CD4-positive, CD25-positive, alpha-beta regulatory T cell (primary cell): ENCODE measurements around the gene RAE1. TPM values are rescaled to one million over a fixed set of nuclear protein-coding genes. Genes with fewer than 3 reads are reported as not detected.

Experiments
- ATAC-seq, 2 donors: fragments of 150-1000 bp; cut with Tn5 transposase; one replicate each; pipeline ENCODE4 v1.10.0; 2021; ENCODE audit warnings: low read depth in 2 of 2, moderate number of reproducible peaks in 2 of 2, moderate library complexity in 1 of 2
- DNase-seq, 3 donors: peaks; one replicate each; pipeline versions ENCODE4 v3.0.0 to v3.0.0-alpha.2; 2012 to 2022; ENCODE audit warnings: mixed read lengths in 1 of 3
- H3K27ac ChIP-seq: one replicate; pipeline ENCODE4 v1.7.0; 2013; ENCODE audit warnings: mild to moderate bottlenecking, low read length; ENCODE audit not compliant: insufficient read depth, poor library complexity, severe bottlenecking
- H3K27me3 ChIP-seq: one replicate; pipeline ENCODE4 v1.7.0; 2013; ENCODE audit warnings: low read length; ENCODE audit not compliant: control insufficient read depth, insufficient read depth
- H3K36me3 ChIP-seq: one replicate; pipeline ENCODE4 v1.7.0; 2013; ENCODE audit warnings: mild to moderate bottlenecking, low read length, moderate library complexity; ENCODE audit not compliant: control insufficient read depth, insufficient read depth
- H3K4me1 ChIP-seq: 2 replicates; pipeline ENCODE4 v1.7.0; 2013; ENCODE audit warnings: mild to moderate bottlenecking, low read length; ENCODE audit not compliant: insufficient read depth, control insufficient read depth, poor library complexity, severe bottlenecking
- H3K4me3 ChIP-seq: one replicate; pipeline ENCODE4 v1.7.0; 2013; ENCODE audit warnings: low read depth, mild to moderate bottlenecking, low read length, moderate library complexity
- H3K9me3 ChIP-seq, 2 experiments: 1 replicate in 1 of 2; 2 replicates in 1 of 2; pipeline ENCODE4 v1.7.0; 2013; ENCODE audit warnings: low read length in 2 of 2, mild to moderate bottlenecking in 1 of 2, moderate library complexity in 1 of 2; ENCODE audit not compliant: control insufficient read depth in 2 of 2
- H3K27ac Mint-ChIP-seq, 3 donors: one replicate each; pipeline ENCODE4 v1.8.0; 2020 to 2022; ENCODE audit warnings: mild to moderate bottlenecking in 3 of 3, mixed read lengths in 3 of 3, moderate library complexity in 2 of 3
- H3K27me3 Mint-ChIP-seq: one replicate; pipeline ENCODE4 v1.8.0; 2022; ENCODE audit warnings: mild to moderate bottlenecking, mixed read lengths
- H3K36me3 Mint-ChIP-seq: one replicate; pipeline ENCODE4 v1.8.0; 2020; ENCODE audit warnings: mixed read lengths
- H3K4me1 Mint-ChIP-seq, 4 donors: one replicate each; pipeline ENCODE4 v1.8.0; 2020 to 2022; ENCODE audit warnings: mixed read lengths in 4 of 4, mild to moderate bottlenecking in 1 of 4
- H3K4me3 Mint-ChIP-seq, 4 donors: one replicate each; pipeline ENCODE4 v1.8.0; 2020 to 2022; ENCODE audit warnings: mild to moderate bottlenecking in 4 of 4, mixed read lengths in 4 of 4, moderate library complexity in 3 of 4
- H3K9me3 Mint-ChIP-seq, 7 donors: one replicate each; pipeline ENCODE4 v1.8.0; 2020 to 2022; ENCODE audit warnings: mixed read lengths in 7 of 7, mild to moderate bottlenecking in 3 of 7, moderate library complexity in 2 of 7
- polyA plus RNA-seq, 4 donors: library from polyadenylated mRNA; unstranded; fragments of 300-500 nt; fragmentation: Illumina TruSeq; gene quantifications; one replicate each; pipeline ENCODE4 v1.2.3, GENCODE V29; 2021
- total RNA-seq: library from RNA; stranded (reverse); gene quantifications from one replicate; pipeline ENCODE4 v1.2.3, GENCODE V29; 2022

The RAE1 gene
- total and polyA plus RNA-seq, 5 donors from 2014 or later: 33.0 to 52.1 (median 36.5) TPM

GRCh38 chr20:57391439-57392301, 40.6 kb downstream of the RAE1 start:
- Histone ChIP-seq H3K36me3 (peaks cover 35% of the 10 kb centered on the region), H3K27ac (peak overlapping the region; percentile 94), H3K27me3 (no peaks in the 10 kb centered on the region), H3K4me1 (peaks cover 65% of the 10 kb centered on the region), H3K9me3 (no peaks in the 10 kb centered on the region), H3K4me3 (peak overlapping the region; percentile 92)
- peaks cover 37% of the 10 kb centered on the region for H3K36me3 Mint-ChIP-seq
- peak overlapping the region; percentile 91 to 99 (median 96) for H3K4me3 Mint-ChIP-seq
- ATAC-seq: peak in 1 of 2 donors; percentile 1
- H3K27me3 Mint-ChIP-seq: peaks cover 8% of the 10 kb centered on the region
- peaks cover 0 to 2% (median 0%) of the 10 kb centered on the region in 7 donors for H3K9me3 Mint-ChIP-seq
- peaks cover 5 to 56% (median 35%) of the 10 kb centered on the region in 4 donors for H3K4me1 Mint-ChIP-seq
- peak in 1 of 3 donors; percentile 51 for DNase-seq
- peak overlapping the region; percentile 98 to 100 (median 99) for H3K27ac Mint-ChIP-seq

DNA sequence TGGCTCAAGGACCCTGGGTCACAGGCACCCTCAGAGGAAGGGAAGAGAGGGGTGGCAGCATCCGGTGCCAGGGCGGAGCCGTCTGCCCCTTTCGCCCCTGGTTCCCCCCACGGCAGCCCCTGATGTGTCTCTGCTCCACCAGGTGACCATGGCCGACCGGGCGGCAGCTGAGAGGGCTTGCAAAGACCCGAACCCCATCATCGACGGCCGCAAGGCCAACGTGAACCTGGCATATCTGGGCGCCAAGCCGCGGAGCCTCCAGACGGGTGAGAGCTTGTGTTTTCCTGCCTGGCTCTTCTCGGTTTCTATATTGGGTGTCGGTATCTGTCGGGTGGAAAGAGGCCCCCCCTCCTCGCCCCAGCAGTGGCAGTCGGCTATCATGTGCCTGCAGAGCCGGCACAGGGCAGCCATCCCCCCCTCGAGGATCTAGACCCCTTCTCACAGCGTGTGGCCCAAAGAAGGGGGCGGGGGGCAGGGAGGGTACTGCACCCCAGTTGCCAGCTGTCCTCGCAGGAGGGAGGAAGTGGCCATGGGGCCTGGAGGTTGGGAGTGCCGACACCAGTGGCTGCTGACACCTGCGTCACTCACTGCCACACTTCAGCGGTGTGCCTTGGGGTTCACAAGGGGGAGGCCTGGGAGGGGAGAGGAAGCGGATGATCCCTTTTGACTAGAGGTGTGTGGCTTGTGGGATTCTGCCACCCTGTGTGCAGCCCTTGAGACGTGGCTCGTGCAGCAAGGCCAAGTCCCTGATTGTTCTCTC, 41.6 kb downstream of the RAE1 start:
- peak; percentile 58 to 60 for ATAC-seq
- peak overlapping the region; percentile 98 to 100 (median 99) for H3K27ac Mint-ChIP-seq
- DNase-seq: peak; percentile 79 to 92 (median 92)
- peak overlapping the region; percentile 91 to 99 (median 96) for H3K4me3 Mint-ChIP-seq
- peaks cover 5 to 66% (median 42%) of the 10 kb centered on the region in 4 donors for H3K4me1 Mint-ChIP-seq
- peaks cover 8% of the 10 kb centered on the region for H3K27me3 Mint-ChIP-seq
- H3K9me3 Mint-ChIP-seq: peaks cover 0 to 2% (median 0%) of the 10 kb centered on the region in 7 donors
- Histone ChIP-seq H3K4me1 (peaks cover 75% of the 10 kb centered on the region), H3K27ac (peak overlapping the region; percentile 94), H3K36me3 (peaks cover 45% of the 10 kb centered on the region), H3K9me3 (no peaks in the 10 kb centered on the region), H3K27me3 (no peaks in the 10 kb centered on the region), H3K4me3 (peak overlapping the region; percentile 92)
- H3K36me3 Mint-ChIP-seq: peaks cover 45% of the 10 kb centered on the region

GRCh38 chr20:57393321-57394120, 42.5 kb downstream of the RAE1 start:
- ATAC-seq (no peak), DNase-seq (no peak)
- Mint-ChIP-seq H3K9me3 (peaks cover 0 to 2% (median 0%) of the 10 kb centered on the region in 7 donors), H3K27me3 (peaks cover 15% of the 10 kb centered on the region), H3K4me3 (peak overlapping the region; percentile 91 to 99 (median 96)), H3K36me3 (peaks cover 49% of the 10 kb centered on the region), H3K27ac (peak overlapping the region; percentile 98 to 100 (median 99)), H3K4me1 (peaks cover 10 to 75% (median 46%) of the 10 kb centered on the region in 4 donors)
- H3K4me1 ChIP-seq: peaks cover 84% of the 10 kb centered on the region
- H3K27me3 ChIP-seq: no peaks in the 10 kb centered on the region
- peaks cover 45% of the 10 kb centered on the region for H3K36me3 ChIP-seq
- H3K27ac ChIP-seq: peak overlapping the region; percentile 94
- no peaks in the 10 kb centered on the region for H3K9me3 ChIP-seq
- peak overlapping the region; percentile 78 for H3K4me3 ChIP-seq

- H3K36me3 ChIP-seq: peaks cover 45% of the 10 kb centered on the region
- peaks cover 20% of the 10 kb centered on the region for H3K27me3 Mint-ChIP-seq
- peaks cover 84% of the 10 kb centered on the region for H3K4me1 ChIP-seq
- H3K9me3 Mint-ChIP-seq: peaks cover 0 to 5% (median 0%) of the 10 kb centered on the region in 7 donors
- ATAC-seq: no peak
- peak overlapping the region; percentile 98 to 100 (median 99) for H3K27ac Mint-ChIP-seq
- H3K27me3 ChIP-seq: no peaks in the 10 kb centered on the region
- H3K9me3 ChIP-seq: no peaks in the 10 kb centered on the region
- H3K4me1 Mint-ChIP-seq: peaks cover 10 to 79% (median 49%) of the 10 kb centered on the region in 4 donors
- H3K36me3 Mint-ChIP-seq: peaks cover 57% of the 10 kb centered on the region
- peak overlapping the region; percentile 78 for H3K4me3 ChIP-seq
- peak overlapping the region; percentile 94 for H3K27ac ChIP-seq
- peak overlapping the region; percentile 91 to 99 (median 96) for H3K4me3 Mint-ChIP-seq
- DNase-seq: no peak
Measured at GRCh38 chr20:57394121-57395082, 43.3 kb downstream of the RAE1 start.

- Mint-ChIP-seq H3K4me3 (peak overlapping the region; percentile 72 to 99 (median 95)), H3K27me3 (peaks cover 20% of the 10 kb centered on the region), H3K4me1 (peaks cover 10 to 82% (median 50%) of the 10 kb centered on the region in 4 donors), H3K9me3 (peaks cover 0 to 5% (median 0%) of the 10 kb centered on the region in 7 donors), H3K36me3 (peaks cover 64% of the 10 kb centered on the region), H3K27ac (peak overlapping the region; percentile 99 to 100 (median 100))
- Histone ChIP-seq H3K36me3 (peaks cover 52% of the 10 kb centered on the region), H3K27me3 (no peaks in the 10 kb centered on the region), H3K4me1 (peaks cover 84% of the 10 kb centered on the region), H3K27ac (peak overlapping the region; percentile 94), H3K9me3 (no peaks in the 10 kb centered on the region), H3K4me3 (peak overlapping the region; percentile 78)
- no peak for DNase-seq
- ATAC-seq: no peak
Measured at GRCh38 chr20:57395111-57395966, 44.3 kb downstream of the RAE1 start.
